Measurements from ENCODE around the gene CACNA1G. TPM values are rescaled to one million over a fixed set of nuclear protein-coding genes. Genes with fewer than 3 reads are reported as not detected.
A peak's percentile ranks its signal among the peaks of the same experiment; 100 is the strongest.

Gene CACNA1G
- total and polyA plus RNA-seq, 9 of the 15 experiments (the other 6 are each of a cell fraction or from before 2014, with no cell fraction given): 0.01 TPM; not detected in 8

DNA sequence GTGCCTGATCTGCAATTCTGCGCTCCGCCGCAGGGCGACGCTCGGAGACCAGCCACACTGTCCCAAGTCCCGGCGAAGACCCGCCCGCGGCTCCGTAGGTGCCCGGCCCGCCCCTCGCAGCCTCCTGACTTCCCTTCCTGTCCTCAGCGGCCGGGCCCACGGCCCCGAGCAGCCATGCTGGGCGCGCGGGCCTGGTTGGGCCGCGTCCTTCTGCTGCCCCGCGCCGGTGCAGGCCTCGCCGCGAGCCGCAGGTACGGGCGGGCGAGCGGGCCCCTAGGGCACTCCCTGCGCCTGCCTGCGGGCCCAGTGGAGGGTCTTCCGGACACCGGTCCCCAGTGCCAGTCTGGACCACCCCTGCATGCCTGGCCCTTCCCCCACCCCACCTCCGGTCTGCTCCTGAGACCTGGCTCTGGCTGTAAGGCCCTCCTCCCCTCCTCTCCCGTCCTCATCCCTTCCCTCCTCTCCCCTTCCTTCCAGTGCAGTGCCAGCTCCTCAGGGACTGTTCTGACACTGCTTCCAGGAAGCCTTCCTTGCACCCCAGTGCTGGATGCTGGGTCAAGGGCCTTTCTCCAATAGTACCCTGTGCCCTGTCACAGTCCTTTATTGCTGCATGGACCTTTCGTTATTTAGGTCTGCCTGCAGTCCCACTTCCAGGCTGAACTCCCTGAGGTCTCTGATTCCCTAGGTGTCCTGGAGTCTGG is 13.3 kb upstream of the CACNA1G start, which contains the start of gene SPATA20 (continued):
- TF ChIP-seq BCOR (IDR thresholded peaks at IDR 0.05): peak; percentile 23; the same call in 1 of the 2 replicates
- no peak for TF ChIP-seq TCF7L2 (IDR thresholded peaks at IDR 0.05; ENCODE audit: low read depth, low read length)
- TF ChIP-seq, protein P1, sequence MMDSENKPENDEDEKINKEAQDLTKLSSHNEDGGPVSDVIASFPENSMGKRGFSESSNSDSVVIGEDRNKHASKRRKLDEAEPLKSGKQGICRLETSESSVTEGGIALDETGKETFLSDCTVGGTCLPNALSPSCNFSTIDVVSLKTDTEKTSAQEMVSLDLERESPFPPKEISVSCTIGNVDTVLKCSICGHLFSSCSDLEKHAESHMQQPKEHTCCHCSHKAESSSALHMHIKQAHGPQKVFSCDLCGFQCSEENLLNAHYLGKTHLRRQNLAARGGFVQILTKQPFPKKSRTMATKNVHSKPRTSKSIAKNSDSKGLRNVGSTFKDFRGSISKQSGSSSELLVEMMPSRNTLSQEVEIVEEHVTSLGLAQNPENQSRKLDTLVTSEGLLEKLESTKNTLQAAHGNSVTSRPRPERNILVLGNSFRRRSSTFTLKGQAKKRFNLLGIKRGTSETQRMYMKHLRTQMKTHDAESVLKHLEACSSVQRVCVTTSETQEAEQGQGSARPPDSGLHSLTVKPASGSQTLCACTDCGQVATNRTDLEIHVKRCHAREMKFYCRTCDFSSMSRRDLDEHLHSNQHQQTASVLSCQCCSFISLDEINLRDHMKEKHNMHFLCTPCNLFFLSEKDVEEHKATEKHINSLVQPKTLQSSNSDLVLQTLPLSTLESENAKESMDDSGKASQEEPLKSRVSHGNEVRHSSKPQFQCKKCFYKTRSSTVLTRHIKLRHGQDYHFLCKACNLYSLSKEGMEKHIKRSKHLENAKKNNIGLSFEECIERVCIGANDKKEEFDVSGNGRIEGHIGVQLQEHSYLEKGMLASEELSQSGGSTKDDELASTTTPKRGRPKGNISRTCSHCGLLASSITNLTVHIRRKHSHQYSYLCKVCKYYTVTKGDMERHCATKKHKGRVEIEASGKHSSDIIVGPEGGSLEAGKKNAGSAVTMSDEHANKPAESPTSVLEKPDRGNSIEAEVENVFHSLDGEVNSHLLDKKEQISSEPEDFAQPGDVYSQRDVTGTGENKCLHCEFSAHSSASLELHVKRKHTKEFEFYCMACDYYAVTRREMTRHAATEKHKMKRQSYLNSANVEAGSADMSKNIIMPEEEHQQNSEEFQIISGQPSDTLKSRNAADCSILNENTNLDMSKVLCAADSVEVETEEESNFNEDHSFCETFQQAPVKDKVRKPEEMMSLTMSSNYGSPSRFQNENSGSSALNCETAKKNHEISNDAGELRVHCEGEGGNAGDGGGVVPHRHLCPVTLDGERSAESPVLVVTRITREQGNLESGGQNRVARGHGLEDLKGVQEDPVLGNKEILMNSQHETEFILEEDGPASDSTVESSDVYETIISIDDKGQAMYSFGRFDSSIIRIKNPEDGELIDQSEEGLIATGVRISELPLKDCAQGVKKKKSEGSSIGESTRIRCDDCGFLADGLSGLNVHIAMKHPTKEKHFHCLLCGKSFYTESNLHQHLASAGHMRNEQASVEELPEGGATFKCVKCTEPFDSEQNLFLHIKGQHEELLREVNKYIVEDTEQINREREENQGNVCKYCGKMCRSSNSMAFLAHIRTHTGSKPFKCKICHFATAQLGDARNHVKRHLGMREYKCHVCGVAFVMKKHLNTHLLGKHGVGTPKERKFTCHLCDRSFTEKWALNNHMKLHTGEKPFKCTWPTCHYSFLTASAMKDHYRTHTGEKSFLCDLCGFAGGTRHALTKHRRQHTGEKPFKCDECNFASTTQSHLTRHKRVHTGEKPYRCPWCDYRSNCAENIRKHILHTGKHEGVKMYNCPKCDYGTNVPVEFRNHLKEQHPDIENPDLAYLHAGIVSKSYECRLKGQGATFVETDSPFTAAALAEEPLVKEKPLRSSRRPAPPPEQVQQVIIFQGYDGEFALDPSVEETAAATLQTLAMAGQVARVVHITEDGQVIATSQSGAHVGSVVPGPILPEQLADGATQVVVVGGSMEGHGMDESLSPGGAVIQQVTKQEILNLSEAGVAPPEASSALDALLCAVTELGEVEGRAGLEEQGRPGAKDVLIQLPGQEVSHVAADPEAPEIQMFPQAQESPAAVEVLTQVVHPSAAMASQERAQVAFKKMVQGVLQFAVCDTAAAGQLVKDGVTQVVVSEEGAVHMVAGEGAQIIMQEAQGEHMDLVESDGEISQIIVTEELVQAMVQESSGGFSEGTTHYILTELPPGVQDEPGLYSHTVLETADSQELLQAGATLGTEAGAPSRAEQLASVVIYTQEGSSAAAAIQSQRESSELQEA (IDR thresholded peaks at IDR 0.05; ENCODE audit: low read depth): peak; percentile 71; the same call in 1 of the 2 replicates
- TF ChIP-seq PRMT5 (CRISPR knock-in tag; IDR thresholded peaks at IDR 0.05): no peak
- no peak for TF ChIP-seq HOXB6 (CRISPR knock-in tag; IDR thresholded peaks at IDR 0.05; ENCODE audit: borderline replicate concordance)
- peak; percentile 94; the same call in 1 of the 2 replicates for TF ChIP-seq STAG1 (CRISPR knock-in tag; IDR thresholded peaks at IDR 0.05; ENCODE audit: borderline replicate concordance)
- peak; percentile 48; the same call in 1 of the 2 replicates for TF ChIP-seq CREM (IDR thresholded peaks at IDR 0.05; ENCODE audit: low read depth)
- TF ChIP-seq CCNT2 (IDR thresholded peaks at IDR 0.05; ENCODE audit: borderline replicate concordance, extremely low read depth, insufficient read length, low read depth, low read length): peak; percentile 35
- TF ChIP-seq CEBPB (tag; IDR thresholded peaks at IDR 0.05): no peak
- no peak for TF ChIP-seq DMBX1 (CRISPR knock-in tag; IDR thresholded peaks at IDR 0.05; ENCODE audit: borderline replicate concordance)
- no peak for TF ChIP-seq POLR2A (conservative IDR thresholded peaks at IDR 0.05)
- TF ChIP-seq, protein P2, sequence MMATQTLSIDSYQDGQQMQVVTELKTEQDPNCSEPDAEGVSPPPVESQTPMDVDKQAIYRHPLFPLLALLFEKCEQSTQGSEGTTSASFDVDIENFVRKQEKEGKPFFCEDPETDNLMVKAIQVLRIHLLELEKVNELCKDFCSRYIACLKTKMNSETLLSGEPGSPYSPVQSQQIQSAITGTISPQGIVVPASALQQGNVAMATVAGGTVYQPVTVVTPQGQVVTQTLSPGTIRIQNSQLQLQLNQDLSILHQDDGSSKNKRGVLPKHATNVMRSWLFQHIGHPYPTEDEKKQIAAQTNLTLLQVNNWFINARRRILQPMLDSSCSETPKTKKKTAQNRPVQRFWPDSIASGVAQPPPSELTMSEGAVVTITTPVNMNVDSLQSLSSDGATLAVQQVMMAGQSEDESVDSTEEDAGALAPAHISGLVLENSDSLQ (IDR thresholded peaks at IDR 0.05): no peak
- TF ChIP-seq EWSR1 (IDR thresholded peaks at IDR 0.05; ENCODE audit: borderline replicate concordance, low read depth, partially characterized antibody): no peak
- no peak for TF ChIP-seq SMAD2 (IDR thresholded peaks at IDR 0.05; ENCODE audit: low read depth, low read length)
- no peak for TF ChIP-seq GATAD2A (IDR thresholded peaks at IDR 0.05)
- peak in 2 of 3 experiments; percentile 70 to 80 for TF ChIP-seq YY1 (IDR thresholded peaks at IDR 0.05; ENCODE audit: borderline replicate concordance in 1 of 3, control insufficient read depth in 1 of 3, extremely low read depth in 1 of 3, insufficient read depth in 3 of 3, insufficient read length in 1 of 3, insufficient replicate concordance in 2 of 3, low read depth in 1 of 3, low read length in 2 of 3)
- 0 out of 2 replicates have a peak, but pooled peaks have one; percentile 25 for TF ChIP-seq ARID2 (IDR thresholded peaks at IDR 0.05)
- peak; percentile 74 for TF ChIP-seq SPI1 (IDR thresholded peaks at IDR 0.05; ENCODE audit: borderline replicate concordance, low read depth, low read length)
- TF ChIP-seq ETV5 (CRISPR knock-in tag; IDR thresholded peaks at IDR 0.05; ENCODE audit: low read depth): no peak
- TF ChIP-seq ZNF12 (CRISPR knock-in tag; IDR thresholded peaks at IDR 0.05): no peak
- no peak for TF ChIP-seq MTA2 (IDR thresholded peaks at IDR 0.05; ENCODE audit: low read depth)
